GM12874 (cell line): ENCODE measurements around the gene MACROD2.

Source experiments
- TF ChIP-seq, protein P1 (sequence below): IDR thresholded peaks from 2 replicates; pipeline ENCODE4 v1.5.1; 2011; ENCODE audit warnings: low read depth, mild to moderate bottlenecking, control low read depth, low read length, moderate library complexity; ENCODE audit not compliant: insufficient read depth

The MACROD2 gene

DNA sequence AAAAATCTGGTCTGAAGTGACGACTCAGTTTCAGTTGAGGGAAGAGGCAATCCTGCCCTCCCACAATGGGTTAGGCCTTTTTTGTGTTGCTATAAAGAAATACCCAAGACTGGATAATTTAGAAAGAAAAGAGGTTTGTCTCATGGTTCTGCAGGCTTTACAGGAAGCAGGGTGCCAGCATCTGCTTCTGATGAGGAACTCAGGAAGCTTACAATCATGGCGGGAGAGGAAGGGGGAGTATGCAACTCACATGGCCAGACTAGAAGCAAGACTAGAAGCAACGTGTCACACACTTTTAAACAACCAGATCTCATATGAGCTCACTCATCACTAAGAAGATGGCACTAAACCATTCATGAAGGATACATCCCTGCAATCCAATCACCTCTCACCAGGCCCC, 2048.6 kb downstream of the MACROD2 start:
- TF ChIP-seq, protein P1, sequence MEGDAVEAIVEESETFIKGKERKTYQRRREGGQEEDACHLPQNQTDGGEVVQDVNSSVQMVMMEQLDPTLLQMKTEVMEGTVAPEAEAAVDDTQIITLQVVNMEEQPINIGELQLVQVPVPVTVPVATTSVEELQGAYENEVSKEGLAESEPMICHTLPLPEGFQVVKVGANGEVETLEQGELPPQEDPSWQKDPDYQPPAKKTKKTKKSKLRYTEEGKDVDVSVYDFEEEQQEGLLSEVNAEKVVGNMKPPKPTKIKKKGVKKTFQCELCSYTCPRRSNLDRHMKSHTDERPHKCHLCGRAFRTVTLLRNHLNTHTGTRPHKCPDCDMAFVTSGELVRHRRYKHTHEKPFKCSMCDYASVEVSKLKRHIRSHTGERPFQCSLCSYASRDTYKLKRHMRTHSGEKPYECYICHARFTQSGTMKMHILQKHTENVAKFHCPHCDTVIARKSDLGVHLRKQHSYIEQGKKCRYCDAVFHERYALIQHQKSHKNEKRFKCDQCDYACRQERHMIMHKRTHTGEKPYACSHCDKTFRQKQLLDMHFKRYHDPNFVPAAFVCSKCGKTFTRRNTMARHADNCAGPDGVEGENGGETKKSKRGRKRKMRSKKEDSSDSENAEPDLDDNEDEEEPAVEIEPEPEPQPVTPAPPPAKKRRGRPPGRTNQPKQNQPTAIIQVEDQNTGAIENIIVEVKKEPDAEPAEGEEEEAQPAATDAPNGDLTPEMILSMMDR, result no peak

DNA sequence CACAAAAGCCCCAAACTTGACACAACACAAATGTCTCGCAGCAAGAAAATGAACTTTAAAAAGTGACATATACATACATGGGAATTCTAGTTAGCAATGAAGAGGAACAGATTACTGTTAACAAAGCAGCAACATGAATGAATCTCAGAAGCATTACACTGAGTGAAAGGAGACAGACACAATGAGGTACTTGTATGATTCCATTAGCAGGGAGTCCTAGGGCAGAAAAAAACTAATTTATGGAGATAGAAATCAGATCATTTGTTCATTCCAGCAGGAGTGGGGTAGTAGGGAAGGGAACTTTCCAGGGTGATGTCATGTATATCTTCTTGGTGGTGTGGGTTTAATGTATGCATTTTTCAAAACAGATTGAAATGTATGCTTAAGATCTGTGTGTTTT, 2053.6 kb downstream of the MACROD2 start:
- TF ChIP-seq, protein P1, result no peak

DNA sequence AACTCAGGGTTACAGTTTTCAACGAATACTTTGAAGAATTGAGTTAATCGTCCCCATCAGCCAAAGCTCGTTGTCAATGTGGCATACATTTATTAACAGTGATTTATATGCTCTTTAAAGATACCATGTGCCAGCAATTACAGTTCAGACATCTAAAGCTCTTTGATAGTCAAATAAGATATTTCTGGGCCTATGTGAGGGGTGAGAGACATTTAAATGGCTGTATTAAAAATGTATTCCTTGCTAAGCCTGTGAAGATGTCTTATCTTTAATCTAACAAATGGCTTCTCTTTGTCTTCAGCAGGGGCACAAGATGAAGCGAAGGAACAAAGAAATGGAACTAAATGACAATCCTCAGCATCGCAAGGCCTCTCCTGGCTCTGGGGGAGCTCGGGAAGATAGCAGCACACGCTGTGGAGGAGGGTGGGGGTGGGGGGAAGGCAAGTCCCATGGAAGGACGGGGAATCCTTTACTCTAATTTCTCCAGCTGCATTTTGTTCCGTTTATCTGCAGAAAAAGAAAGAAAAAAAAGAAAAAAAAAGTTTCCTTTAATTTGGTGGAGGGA, 2054.3 kb downstream of the MACROD2 start:
- TF ChIP-seq, protein P1, result no peak

DNA sequence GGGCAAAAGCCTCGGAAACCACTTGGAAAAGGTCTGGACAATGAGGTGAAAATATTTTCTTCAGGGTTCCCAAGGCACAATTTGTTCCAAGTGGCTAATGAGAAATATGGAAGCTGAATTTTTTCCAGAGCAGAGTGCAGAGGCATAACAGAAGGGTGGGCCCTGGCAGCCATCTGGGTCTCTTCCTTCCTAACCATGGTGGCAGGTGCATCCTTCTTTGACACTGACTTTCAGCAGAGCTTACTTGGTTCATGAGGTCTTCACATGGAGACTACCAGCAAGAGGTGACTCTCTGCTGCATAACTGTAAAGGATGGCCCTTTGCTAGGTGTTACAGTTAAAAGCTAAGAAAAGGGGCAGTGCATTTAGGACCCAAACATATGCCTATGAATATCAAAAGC, 2055.1 kb downstream of the MACROD2 start:
- TF ChIP-seq, protein P1, result no peak

DNA sequence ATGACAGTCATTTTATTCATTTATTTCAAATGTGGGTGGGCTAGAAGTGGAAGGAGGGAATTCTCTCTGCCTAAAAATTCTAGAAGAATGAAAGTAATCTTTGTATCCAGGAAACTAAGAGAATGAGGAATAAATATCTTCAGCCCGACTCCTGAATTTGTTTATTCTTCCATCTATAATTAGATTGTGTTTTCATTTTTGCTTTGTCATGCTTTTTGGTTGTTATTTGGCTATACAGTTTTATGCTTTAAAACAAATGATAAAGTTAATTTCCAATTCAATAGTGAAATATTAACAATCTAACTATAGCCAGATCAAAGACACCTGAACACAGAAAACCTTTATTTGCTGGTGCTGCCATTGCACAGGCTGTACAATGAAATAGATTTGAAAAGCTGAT, 2056.7 kb downstream of the MACROD2 start:
- TF ChIP-seq, protein P1, result no peak

DNA sequence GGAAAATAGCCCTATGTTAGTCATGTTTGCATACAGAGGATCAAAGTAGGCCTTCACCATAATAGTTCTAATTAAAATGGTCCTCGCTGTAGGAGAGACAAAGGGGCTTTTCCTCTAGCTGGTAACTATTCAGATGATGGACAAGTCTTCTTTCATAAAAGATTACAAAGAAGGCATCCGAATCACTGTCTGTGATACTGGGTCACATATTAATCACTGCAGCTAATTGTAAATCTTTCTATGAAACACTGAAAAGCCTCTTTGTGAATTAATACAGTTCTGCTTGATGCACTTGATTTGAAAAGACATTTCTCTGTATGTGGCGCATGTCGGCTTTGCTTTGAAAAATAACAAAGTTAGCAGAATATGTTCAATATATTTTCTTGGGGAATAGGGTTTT, 2057.1 kb downstream of the MACROD2 start:
- TF ChIP-seq, protein P1, result no peak

DNA sequence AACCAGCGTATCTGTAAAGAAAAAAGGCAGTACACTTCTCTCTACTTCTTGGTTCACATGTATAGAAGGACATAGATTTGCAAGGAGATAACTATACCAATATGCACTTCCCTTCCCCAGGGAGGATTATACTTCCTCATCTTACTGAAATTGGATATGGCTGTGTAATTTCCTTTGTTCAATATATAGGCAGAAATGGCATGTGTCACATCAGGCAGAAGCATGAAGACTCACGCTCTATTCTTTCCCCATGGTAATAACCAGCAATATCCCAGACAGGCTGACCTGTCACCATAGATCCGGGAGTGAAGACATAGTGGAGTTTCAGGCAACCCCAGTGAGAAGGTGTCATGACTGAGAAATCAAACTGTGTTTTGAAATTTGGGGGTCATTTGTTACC, 2059.7 kb downstream of the MACROD2 start:
- TF ChIP-seq, protein P1, result no peak
